Hindlimb muscle (tissue), 1 donor: Measurements from ENCODE around the gene MYOM1. TPM values are rescaled to one million over a fixed set of nuclear protein-coding genes. Genes with fewer than 3 reads are reported as not detected.
"Not testable (repeated sequence)": the region's sequence is repeated elsewhere in the genome, so short reads cannot be mapped to it uniquely, and the experiment has no call there.

Experiments
- DNase-seq: peaks from one replicate; pipeline ENCODE4 v3.0.0-alpha.2; 2013
- polyA plus RNA-seq: library from polyadenylated mRNA; unstranded; fragments of 120-200 nt; gene quantifications from one replicate; pipeline ENCODE4 v1.2.1, GENCODE V29; 2013; ENCODE audit not compliant: insufficient read length

MYOM1 gene
- polyA plus RNA-seq, 1 donor = 679 TPM

DNA sequence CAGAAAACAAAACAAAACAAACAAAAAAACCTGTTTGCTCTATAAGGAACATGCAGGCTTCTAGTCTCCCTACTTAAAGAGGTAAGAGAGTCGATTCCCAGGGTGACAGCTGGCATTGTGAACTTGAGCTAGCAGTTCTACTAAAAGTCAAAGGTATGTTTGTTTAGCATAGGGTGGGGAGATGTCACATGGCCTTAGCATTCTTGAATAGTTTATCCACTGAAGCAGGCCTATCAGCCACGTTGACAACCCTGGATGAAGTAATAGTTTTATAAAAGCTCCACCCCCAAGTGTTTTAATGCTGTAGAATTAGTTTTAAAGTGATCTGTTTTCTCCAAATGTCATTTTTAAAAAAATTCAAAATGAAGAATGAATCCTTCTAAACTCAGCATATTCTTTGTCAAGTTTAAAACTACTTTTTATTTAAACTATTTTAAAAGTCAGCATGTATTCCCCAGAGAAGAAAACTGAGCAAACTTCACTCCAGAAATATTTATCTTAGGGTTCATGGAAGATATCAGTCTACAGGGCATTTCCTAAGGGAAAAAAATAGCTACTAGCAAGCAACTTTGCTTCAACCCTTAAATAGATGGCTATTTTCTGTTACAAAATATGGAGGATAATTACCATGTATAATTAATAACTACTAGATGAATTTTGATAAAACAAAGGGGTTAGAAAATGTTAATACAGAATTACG, 1.7 kb downstream of the MYOM1 start:
- no peak for DNase-seq

DNA sequence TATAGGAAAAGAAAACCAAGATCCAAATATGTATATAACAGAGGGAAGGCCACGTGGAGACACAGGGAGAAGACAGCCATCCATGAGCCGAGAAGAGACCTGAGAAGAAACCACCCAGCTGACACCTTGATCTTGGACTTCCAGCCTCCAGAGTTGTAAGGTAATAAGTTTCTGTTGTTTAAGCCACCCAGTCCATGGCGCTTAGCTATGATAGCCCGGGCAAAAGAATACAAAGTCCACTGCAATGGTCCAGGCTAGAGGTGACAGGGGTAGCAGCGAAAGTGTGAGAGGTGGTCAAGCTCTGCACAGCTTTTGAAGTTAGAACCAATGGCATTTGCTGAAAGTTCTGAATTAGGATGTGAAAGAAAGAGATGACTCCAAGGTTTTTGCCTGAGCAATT, 2.8 kb downstream of the MYOM1 start:
- DNase-seq = no peak

DNA sequence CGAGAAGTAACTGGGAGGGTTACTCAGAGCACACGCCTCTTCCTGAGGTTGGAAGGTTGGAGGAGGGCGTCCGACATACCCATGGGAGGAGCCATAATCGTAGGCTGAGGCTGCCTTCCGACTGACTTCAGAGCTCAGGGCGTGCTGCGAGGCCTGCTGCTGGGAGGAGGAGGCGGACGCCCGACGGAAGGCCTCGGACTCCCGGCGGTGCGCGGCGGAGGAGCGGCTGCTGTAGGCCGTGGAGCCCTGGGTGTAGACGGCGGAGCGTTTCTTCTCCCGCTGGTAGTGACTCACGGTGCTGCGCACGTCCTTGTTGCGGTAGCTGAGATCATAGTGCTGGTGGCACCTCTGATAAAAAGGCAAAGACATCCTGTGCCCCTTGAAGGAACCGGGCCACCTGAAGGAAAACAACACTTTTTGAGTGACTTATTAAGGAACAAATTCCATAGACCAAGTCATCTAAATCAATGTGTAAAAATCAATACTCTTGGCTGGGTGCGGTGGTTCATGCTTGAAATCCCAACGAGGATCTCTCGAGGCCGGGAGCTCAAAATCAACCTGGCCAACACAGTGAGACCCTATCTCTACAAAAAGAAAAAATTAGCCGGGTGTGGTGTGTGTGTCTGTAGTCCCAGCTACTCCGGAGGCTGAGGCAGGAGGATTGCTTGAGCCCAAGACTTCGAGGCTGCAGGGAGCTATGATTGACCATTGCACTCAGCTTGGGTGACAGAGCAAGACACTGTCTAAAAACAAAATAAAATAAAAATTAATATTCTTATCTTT, 4.7 kb downstream of the MYOM1 start:
- DNase-seq = no peak

DNA sequence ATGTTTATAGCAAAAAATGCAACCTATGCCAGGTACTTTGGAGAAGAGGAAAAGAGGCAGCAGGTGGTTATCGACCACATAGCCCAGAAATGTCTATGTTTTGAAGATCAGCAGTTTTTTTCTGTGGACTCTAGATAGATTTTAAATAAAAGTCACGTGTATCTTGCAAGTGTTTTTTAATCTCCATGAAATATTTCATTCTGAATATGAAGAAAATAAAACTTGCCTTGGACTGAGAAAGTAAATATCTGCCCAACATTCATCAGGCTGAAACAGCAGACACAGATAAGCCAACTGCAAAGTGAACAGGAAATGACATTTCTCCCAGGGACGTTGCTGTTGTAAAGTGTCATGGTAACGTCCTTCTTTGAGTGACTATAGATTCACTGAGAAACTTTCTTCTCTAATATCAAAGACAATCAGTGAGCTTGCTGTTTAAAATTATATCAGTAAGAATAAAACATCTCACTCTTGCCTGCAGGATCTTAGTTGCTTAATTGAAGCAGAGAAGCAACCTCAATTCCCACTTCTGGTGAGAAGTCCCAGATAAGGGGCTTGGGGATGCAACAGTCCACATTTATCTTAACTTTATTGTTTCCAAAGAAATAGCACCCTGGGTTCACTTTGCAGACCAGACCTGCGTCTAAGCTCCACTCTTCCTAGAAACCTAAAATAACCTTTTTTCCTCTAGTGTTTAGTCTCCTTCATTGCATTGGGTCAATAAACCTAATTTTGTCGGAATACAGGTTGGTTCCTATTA, 6.3 kb downstream of the MYOM1 start:
- DNase-seq = no peak

DNA sequence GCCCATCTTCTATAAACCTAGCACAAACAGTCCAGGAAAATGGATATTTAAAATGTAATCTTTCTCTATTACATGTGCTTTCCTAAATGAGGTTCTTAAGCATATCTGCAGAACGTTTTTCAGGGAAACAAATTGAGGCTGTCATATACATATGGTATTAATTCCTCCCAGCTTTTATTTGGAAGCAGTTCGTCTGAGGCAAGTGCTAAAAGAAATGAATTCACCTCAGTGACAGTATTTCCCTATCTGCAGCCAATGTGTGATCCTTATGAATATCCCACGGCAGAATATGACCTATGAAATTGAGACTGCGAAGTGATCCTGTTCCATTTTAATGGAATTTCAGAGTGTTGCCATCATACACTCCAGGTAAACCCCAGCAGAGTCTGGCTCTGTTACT, 7.1 kb downstream of the MYOM1 start:
- DNase-seq = peak; percentile 32

DNA sequence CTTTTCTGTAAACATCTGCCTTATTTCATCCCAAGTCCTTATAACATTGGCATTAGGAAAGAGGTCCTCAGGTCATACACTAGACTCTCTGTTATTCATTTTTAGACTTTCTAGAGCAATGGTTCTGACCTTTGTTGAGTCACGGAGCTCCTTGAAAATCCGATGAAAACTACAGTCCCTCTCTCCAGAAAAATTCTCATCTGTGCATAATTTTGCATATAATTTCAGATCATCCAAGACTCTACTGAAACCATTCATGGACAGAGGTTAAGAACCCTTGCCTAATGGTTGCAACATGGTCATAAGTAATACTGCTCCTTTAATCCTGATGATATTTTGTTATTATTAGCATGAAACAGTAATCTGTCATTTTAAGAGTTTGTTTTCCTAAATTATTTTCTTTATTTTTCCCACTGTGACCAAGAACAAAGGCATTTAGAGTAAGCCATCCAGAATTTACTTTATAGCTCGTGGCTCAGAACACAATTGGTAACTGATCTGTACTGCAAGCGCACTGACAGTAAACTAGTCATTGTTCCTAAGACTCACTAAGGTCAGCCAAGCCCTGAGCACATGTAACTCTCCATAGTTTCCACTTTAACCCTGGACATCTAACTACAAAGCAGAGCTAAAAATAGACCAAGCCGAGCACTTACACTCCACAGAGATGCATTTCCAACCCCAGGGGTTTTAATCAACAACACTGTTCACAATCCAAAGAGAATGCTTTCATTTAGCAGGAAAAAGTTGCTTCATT, 8.4 kb downstream of the MYOM1 start:
- DNase-seq = no peak

DNA sequence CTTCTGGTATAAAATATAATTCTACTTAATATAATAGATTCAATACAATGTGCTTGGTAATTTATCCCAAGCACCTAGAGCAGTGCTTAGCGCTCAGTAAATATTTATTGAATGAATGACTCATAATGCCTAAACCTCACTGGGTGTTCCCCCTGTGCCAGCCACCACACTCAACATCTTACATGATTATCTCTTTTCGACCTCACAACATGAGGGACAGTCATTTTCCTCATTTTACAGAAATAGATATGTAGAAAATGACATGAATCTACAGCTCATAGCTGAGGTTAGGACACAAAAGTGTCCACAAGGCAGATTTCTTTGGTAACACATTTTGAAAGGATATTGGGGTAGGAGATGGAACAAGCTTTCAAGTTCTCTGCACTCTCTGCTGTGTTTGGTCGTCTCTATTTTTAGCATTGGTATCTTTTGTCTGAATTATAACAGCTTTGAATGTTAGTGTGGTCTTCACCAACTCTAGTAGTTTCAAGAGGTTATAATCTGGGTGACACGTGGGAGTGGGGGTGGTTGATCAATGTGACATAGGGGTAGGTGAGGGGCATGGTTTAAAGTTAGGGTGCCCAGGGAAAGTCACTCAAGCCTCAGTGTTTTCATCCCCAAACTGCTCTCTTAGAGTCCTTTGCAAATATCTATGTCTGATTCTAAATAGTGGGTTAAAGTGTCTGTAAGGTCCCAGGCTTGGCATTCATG, 9.8 kb downstream of the MYOM1 start:
- no peak for DNase-seq

DNA sequence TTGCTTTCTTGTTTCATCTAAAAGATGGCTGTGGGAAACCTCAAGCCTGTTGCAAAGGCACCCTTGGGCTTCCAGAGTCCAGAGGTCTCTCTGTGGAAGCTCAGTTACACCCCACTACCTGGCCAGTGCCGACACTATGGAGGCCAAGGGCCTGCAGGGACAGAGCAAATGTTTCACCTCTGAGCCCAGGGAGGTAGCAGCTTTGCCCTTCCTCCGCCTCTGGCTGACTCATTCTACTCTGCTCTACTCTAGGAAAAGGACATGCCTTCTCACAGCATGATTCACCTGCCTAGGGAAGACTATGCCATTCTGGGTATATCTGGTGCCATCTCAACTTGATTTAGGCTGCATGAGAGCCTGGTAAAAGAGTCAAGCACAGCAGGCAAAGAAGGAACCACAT, 12.2 kb downstream of the MYOM1 start:
- no peak for DNase-seq

DNA sequence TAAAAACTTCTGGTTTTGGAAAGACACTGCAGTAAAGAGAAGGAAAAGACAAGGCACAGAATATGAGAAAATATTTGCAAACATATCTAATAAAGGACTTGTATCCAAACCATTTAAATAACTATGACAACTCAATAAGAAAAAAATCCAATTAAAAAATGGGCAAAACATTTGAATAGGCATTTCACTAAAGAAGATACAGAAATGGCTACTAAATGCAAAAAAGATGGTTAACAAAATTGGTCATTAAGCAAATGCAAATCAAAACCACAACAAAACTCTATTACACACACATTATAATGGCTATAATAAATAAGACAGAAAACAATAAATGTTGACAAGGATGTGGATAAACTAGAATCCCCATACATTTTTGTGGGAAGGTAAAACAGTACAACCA, 14.5 kb downstream of the MYOM1 start:
- DNase-seq = no peak

DNA sequence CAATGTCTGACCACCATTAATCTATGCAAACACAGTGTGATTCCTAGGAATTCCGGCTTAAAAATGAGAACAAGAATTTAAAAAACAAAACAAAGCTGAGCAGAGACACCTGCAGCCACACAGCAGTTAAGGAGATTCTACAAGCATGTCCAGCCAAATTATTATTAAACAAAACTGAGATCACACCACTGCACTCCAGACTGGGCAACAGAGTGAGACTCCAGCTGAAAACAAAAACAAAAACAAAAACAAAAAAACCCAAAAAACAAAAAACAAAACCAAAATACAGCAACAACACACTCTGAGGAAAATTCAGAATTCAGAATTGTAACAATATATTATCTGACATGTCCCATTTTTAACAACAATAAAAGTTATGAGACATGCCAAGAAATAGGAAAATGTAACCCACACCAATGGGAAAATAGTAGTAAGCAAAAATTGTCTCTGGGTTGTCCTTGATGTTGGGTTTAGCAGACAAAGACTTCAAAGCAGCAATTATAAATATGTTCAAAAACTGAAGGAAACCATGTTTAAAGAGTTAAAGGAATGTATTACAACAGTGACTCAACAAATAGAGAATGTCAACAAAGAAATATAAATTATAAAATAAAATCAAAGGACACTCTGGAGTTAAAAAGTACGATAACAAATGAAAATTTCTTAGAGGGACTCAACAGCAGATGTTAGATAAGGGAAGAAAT, 19.7 kb downstream of the MYOM1 start:
- DNase-seq = no peak

DNA sequence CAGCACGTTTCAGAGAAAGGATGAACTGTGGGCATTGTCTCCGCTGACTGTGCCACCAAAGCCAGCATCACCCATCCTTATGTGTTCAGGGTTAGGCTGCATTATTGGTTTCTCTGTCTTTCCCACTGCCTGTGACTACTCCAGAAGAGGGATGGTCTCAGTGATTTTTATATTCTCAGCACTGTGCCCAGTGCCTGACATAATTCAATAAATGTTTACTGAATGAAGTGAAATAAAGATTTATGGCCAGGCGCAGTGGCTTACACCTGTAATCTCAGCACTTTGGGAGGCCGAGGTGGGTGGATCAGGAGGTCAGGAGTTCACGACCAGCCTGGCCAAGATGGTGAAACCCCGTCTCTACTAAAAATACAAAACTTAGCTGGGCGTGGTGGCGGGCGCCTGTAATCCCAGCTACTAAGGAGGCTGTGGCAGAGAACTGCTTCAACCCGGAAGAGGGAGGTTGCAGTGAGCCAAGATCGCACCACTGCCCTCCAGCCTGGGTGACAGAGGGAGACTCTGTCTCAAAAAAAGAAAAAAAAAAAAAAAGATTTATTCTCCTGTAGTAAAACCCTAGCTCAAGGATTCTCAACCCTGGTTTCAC, 21.4 kb downstream of the MYOM1 start:
- DNase-seq = not testable (repeated sequence)

DNA sequence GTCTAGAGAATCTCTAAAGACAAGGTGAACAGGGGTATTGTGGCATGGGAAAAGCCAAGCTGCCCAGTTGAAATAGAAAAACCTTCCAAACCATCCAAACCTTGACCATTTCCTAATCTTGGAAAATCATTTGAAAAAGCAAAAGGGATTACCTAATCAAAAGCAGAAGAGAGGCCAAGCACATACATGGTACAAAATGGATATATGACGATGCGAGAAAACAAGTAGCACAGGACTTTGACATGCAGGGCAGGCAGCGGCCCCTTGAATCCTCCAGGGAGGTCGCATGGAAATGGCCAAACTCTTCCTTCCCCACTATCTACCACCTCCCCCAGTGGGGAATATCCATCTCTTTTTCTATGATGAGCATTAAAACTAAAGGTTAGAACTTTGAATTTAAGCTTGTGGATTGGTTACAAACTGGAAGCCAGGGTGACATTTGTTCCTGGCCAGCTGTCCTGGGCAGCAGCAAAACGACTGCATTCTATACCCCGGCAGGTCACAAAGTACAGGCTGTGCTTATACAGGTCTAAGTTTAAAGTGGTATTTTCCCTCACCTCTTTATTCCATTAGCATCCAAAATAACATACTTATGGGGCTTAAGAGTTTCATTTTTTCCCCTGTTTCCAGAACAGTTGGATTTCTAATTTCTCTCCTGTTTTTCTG, 24.7 kb downstream of the MYOM1 start:
- no peak for DNase-seq

DNA sequence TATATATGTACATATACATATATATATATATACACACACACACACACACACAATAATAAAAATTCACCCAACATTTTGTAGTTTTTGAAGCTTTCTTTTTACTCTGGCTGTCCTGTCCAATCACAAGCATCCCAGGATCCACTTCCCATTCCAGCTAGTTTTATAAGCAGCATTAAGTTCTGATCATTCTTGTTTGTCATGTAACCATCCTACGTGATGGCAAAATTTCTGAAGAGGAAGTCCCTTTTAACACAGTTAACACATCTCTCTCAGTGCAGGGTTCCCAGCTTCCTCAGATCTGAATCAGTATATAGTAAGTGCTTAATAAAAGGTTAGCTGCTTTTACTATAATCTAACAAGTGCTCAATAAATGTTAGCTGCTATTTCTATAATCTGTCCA, 26.4 kb downstream of the MYOM1 start:
- no peak for DNase-seq

DNA sequence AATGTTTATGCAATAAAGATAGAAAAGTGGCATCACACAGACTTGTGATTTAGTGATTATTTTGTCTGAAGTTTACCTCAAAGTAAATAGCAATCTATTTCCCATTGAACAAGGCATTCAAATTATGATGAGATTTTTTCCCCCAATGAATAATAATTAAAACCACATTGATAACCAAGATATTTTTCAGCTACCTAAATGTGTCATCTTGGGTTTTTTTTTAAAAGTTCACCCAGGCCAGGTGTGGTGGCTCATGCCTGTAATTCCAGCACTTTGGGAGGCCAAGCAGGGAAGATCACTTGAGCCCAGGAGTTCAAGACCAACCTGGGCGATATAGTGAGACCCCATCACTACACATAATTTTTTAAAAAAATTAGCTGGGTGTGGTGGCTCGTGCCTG, 27.0 kb downstream of the MYOM1 start:
- DNase-seq = no peak

DNA sequence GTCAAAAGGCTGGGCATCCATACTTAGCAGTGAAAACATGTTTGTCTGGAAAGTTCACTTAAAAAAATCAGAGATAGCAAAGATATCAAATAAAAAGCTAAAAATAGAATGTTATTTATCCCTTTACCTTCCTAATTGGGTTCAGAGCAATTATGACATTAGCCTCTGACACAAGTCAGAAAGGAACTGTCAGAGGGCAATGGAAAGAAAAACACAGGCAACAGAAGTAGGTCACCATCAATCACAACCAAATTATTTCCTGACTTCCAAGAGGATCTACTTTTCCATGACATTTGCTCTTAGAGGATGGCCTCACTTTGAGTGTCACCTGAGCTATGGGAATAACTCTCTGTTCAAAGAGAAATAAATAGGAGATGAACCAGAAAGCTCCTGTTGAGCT, 27.5 kb downstream of the MYOM1 start:
- DNase-seq = no peak

DNA sequence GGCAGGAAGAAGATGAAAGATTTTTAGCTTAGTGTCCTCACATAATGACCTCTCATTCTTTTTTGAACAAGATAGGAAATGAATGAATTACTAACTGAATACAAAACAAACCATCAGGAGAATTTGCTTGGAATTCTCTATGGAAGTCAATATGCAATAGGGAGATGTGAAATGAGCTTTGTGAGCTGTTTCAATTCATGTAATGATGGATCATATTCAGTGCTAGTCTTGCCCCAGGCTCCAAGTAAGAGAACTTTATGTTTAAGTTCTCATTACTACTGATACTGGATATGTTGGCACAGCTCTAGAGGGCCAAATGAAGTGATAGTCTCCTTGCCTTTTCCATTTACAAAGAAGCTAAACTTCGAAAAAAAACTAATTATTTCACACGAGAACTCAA, 29.2 kb downstream of the MYOM1 start:
- DNase-seq = no peak

DNA sequence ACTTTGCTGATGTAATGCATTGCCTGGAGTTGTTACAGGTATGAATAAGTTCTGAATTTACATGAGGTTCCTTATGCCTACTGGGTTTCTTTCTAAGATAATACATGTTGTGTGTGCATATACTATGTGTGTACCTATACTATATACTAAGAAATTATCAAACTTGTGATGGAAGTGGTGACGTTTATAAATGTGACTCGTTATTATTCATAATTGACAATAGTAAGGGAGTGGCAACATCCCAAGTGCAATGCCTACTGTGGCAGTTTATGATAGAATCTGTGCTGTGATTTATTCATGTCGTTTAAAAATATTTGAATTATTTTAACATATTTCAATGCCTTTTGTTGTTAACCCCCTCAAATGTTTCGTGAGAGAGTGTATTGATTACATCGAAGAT, 29.9 kb downstream of the MYOM1 start:
- no peak for DNase-seq

DNA sequence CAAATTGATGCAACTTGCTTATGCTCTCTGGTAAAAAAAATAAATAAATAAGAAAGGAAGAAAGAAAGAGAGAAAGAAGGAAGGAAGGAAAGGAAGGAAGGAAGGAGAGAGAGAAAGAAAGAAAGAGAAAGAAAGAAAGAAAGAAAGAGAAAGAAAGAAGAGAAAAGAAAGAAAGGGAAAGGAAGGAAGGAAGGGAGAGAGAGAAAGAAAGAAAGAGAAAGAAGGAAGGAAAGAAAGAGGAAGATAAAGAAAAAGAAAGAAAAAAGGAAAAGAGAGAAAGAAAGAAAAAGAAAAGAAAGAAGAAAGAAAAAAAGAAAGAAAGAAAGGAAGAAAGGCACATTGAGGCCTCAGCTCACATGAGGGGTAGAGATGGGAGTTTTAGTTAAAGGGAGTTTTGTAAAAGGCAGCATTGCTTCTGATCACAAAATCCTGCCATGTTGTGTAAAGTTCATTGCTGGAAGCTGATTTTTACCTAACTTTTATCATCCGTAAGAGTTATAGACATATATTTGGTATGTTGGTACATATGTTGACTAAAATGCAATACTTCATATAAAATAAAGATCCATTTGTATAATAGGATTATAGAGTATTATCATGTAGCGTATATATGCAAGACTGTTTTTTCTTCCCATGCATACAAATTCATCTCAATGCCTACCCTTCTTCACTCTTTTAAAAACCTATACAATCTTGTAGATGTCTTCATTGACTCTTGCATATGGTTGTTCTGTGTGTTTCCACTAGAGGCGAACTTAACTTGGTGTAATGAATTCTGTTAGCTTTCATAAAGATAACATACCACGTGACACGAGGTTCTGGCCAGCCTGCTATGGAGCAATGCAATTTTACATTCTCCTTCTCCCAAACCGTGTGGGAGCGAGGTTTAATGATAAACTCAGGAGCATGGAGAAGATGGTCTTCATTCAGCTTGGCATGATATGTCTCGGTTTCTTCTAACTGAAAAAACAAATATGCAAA, 32.8 kb downstream of the MYOM1 start:
- no peak for DNase-seq

DNA sequence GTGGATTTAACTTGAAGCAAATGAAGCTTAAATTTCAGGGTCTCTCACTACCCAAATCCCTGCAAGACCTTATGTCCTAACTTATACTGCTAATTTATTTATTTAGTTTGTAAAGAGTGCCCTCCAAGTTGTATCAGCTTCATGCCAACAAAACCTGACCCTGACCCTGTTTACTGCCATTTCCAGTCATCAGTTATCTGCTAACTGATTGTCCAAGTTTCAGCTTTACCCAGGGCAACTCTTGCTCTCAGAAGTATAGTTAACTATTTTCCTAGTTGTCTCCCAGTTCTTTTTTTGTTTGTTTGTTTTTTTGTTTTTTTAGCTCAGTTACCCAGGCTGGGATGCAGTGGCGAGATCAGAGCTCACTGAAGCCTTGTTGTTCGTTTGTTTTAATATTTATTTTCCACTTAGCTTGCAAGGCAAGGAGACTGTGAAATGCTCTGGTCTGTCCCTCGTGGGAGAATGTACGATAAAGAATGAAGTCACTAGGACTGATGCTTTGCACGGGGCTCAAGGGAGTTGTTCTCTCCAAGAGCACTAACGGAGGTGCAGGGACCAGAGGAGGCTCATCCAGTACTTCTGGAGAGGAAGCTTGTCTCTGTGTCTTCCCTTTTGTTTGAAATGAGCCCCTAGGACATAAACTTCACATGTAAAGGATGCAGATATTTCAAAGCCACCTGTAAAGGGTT, 35.3 kb downstream of the MYOM1 start:
- DNase-seq = no peak
